H1 (cell line): Measurements from ENCODE around the gene TRIP13. TPM values are rescaled to one million over a fixed set of nuclear protein-coding genes. Genes with fewer than 3 reads are reported as not detected.

Source experiments
- BACH1 ChIP-seq: IDR thresholded peaks from 2 replicates; pipeline ENCODE4 v1.6.1; 2012; ENCODE audit warnings: low read length, improper control_type of control experiment
- CBX5 ChIP-seq: fragments of 300-800, 300-1000 bp; sonication (generic); IDR thresholded peaks from 2 replicates; pipeline ENCODE4 v1.7.1; 2016; ENCODE audit warnings: antibody characterized with exemption, low read length, low read depth
- SUZ12 ChIP-seq: fragments of 200-600 bp; sonication (generic); IDR thresholded peaks from 2 replicates; pipeline ENCODE4 v1.6.1; 2012; ENCODE audit warnings: mild to moderate bottlenecking, inconsistent platforms, low read length, moderate library complexity, mixed read lengths
- polyA plus RNA-seq, 7 experiments: library from polyadenylated mRNA; depleted of rRNA in 3 of 7; stranded (reverse) in 5 of 7; unstranded in 2 of 7; fragments of >200 nt in 5 of 7; fragments of 200-250 nt in 2 of 7; gene quantifications; 1 replicate in 5 of 7; 2 replicates in 1 of 7; 4 replicates in 1 of 7; pipeline versions ENCODE4 v1.2.1 to v1.2.3, GENCODE V29; 2011 to 2013; ENCODE audit warnings: missing spikeins in 2 of 7, mixed read lengths in 2 of 7
- total RNA-seq: library from RNA; stranded (reverse); fragmentation: NEBNext Ultra II Directional; extraction: Animal tissue kit (Norgen Biotek cat#: 25700); gene quantifications from 2 replicates; pipeline ENCODE4 v1.2.1, GENCODE V29; 2021
- TF ChIP-seq, protein P1 (sequence below), 3 experiments: IDR thresholded peaks; 1 replicate in 2 of 3; 2 replicates in 1 of 3; pipeline versions ENCODE4 v1.5.1 to v1.6.1; 2011; ENCODE audit warnings: low read length in 3 of 3, mild to moderate bottlenecking in 3 of 3, inconsistent platforms in 2 of 3, low read depth in 1 of 3, moderate library complexity in 1 of 3; ENCODE audit not compliant: insufficient read depth in 1 of 3; ENCODE audit errors: control extremely low read depth in 1 of 3

The TRIP13 gene
- total and polyA plus RNA-seq, 2 of the 8 experiments (the other 6 are each of a cell fraction or from before 2014, with no cell fraction given), result 20.0 to 39.2 TPM

GRCh38 chr5:955886-956761 lies 63.4 kb downstream of the TRIP13 start (continued):
- TF ChIP-seq, protein P1, sequence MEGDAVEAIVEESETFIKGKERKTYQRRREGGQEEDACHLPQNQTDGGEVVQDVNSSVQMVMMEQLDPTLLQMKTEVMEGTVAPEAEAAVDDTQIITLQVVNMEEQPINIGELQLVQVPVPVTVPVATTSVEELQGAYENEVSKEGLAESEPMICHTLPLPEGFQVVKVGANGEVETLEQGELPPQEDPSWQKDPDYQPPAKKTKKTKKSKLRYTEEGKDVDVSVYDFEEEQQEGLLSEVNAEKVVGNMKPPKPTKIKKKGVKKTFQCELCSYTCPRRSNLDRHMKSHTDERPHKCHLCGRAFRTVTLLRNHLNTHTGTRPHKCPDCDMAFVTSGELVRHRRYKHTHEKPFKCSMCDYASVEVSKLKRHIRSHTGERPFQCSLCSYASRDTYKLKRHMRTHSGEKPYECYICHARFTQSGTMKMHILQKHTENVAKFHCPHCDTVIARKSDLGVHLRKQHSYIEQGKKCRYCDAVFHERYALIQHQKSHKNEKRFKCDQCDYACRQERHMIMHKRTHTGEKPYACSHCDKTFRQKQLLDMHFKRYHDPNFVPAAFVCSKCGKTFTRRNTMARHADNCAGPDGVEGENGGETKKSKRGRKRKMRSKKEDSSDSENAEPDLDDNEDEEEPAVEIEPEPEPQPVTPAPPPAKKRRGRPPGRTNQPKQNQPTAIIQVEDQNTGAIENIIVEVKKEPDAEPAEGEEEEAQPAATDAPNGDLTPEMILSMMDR (IDR thresholded peaks at IDR 0.05; ENCODE audit: control extremely low read depth in 1 of 3, insufficient read depth in 1 of 3, low read depth in 1 of 3, low read length in 3 of 3), result no peak
- TF ChIP-seq BACH1 (no peak), CBX5 (no peak), SUZ12 (no peak)
